Measurements from ENCODE around the gene TMC8. TPM values are rescaled to one million over a fixed set of nuclear protein-coding genes. Genes with fewer than 3 reads are reported as not detected.
"Not testable (repeated sequence)": the region's sequence is repeated elsewhere in the genome, so short reads cannot be mapped to it uniquely, and the experiment has no call there.

The TMC8 gene, protein sequence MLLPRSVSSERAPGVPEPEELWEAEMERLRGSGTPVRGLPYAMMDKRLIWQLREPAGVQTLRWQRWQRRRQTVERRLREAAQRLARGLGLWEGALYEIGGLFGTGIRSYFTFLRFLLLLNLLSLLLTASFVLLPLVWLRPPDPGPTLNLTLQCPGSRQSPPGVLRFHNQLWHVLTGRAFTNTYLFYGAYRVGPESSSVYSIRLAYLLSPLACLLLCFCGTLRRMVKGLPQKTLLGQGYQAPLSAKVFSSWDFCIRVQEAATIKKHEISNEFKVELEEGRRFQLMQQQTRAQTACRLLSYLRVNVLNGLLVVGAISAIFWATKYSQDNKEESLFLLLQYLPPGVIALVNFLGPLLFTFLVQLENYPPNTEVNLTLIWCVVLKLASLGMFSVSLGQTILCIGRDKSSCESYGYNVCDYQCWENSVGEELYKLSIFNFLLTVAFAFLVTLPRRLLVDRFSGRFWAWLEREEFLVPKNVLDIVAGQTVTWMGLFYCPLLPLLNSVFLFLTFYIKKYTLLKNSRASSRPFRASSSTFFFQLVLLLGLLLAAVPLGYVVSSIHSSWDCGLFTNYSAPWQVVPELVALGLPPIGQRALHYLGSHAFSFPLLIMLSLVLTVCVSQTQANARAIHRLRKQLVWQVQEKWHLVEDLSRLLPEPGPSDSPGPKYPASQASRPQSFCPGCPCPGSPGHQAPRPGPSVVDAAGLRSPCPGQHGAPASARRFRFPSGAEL
- 1 to 10 TPM; 1.0 to 2.6 TPM for total RNA-seq

DNA sequence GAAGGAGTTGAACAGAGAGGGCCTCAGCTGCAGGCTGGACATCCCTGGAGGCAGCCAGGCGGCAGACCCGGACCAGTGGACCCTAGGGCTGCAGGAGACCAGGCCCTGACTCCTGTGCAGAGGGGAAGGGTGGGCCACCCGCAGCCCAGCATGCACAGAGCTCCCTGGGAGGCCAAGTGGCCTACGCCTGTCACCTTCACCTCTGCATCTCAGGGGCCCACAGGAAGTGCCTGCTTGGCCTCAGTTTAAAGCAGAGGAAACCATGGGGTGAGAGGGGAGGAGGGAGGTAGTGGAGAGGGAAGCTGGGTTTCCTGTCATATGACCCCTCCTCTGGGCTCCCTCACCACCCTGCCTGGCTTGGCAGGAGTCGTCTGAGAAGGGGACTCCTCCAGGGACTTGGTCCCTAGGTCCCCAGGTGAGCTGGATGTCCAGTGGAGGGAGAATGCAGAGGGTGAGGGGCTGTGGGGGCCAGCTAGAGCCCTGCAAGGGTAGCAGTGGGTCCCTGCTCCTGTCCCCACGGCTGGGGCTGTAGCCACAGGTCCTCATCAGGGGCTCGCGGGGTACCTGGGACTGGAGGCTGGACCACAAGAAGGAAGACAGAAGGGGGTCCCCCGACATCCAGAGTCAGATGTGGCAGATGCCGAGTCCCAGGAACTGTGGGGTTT is at the start of gene TMC8:
TSS of gene TMC8 (plus strand) at position 335 of the 665 bp plus-strand sequence. CDS start 818 bp downstream, outside the sequence.
- peak within 1 kb of the TSS; percentile 14 to 35 for H3K4me3 ChIP-seq
- no peak within 1 kb of the TSS for H3K27ac ChIP-seq
- peaks cover 2 to 76% of the 10 kb centered on the region in 2 donors for H3K4me1 ChIP-seq
- no peaks in the 10 kb centered on the region for H3K9me3 ChIP-seq
- H3K36me3 ChIP-seq, result peaks cover 6% of the 10 kb centered on the region
- TF ChIP-seq, protein P1, sequence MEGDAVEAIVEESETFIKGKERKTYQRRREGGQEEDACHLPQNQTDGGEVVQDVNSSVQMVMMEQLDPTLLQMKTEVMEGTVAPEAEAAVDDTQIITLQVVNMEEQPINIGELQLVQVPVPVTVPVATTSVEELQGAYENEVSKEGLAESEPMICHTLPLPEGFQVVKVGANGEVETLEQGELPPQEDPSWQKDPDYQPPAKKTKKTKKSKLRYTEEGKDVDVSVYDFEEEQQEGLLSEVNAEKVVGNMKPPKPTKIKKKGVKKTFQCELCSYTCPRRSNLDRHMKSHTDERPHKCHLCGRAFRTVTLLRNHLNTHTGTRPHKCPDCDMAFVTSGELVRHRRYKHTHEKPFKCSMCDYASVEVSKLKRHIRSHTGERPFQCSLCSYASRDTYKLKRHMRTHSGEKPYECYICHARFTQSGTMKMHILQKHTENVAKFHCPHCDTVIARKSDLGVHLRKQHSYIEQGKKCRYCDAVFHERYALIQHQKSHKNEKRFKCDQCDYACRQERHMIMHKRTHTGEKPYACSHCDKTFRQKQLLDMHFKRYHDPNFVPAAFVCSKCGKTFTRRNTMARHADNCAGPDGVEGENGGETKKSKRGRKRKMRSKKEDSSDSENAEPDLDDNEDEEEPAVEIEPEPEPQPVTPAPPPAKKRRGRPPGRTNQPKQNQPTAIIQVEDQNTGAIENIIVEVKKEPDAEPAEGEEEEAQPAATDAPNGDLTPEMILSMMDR (IDR thresholded peaks at IDR 0.05), result no peak
- H3K27me3 ChIP-seq, result no peaks in the 10 kb centered on the region
- DNase-seq (ENCODE audit: low spot score), result no peak

DNA sequence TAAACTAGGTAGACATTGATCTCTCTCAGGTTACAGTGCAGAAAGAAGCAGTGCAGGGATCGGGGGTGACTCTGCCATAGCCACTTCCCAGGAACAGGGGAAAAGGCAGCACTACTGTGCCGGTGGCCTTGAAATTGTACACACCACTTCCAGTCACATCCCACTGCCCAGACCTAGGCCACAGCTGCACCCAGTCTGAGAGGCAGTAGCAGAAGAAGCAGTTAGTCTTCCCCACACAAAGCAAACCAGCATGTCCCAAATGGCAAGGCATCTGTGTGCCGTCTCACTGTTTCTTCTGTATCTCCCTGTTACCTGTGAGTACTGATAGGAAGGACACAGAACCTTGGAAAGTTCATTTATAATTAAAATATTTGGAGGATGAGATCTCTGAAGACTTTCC is 49.0 kb upstream of the TMC8 start:
- DNase-seq (ENCODE audit: low spot score), result no peak
- TF ChIP-seq, protein P1 (IDR thresholded peaks at IDR 0.05), result no peak
- peaks cover 48% of the 10 kb centered on the region for H3K36me3 ChIP-seq
- peak overlapping the region; percentile 57 to 60 for H3K27ac ChIP-seq
- no peaks in the 10 kb centered on the region for H3K9me3 ChIP-seq
- H3K4me3 ChIP-seq, result no peak overlapping the region
- peaks cover 0 to 19% of the 10 kb centered on the region in 2 donors for H3K4me1 ChIP-seq
- H3K27me3 ChIP-seq, result no peaks in the 10 kb centered on the region

DNA sequence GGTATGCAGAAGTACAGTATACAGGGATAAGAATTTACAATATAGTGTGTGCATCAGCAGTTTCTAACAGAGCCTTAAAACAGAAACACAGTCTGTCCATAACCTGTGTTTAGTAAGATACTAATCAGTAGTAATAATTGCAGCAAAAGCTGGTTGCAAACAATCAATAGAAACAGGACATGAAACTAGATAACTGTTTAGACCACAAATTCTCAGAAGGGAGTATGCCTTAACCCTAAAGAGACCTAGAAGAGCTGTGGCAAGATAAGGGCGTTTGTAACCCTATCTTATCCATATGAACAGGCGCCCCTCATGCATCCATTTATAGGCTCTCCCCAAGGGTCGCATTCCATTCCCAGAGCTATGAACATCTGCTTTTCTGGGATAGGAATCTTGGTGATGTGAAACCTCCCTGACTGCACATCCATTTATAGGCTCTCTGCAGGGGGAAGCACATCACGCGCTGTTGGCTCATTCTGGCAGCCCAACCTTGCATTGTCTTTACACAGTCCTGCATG is 48.2 kb upstream of the TMC8 start:
- not testable (repeated sequence) for H3K9me3 ChIP-seq; H3K4me3 ChIP-seq; DNase-seq (ENCODE audit: low spot score); H3K27me3 ChIP-seq
- H3K4me1 ChIP-seq, result peaks cover 0 to 19% of the 10 kb centered on the region in 2 donors
- H3K36me3 ChIP-seq, result peaks cover 48% of the 10 kb centered on the region
- peak overlapping the region; percentile 57 to 60 for H3K27ac ChIP-seq

DNA sequence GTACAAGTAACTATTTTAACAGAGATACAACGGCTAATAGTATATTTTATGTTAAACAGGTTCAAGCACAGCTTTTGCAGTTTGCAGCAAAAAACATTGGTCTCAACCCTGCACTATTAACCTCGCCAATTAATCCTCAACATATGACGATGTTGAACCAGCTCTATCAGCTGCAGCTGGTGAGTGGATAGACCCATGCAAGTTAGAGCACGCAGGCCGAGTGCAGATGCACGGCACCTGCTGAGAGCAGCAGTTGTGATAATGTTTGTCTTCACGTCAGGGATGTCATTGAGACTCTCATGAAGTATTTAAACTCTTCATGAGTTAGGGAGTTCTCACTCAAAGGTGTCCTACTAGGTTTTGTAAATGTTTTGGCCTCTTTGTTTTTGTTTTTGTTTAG is 47.6 kb upstream of the TMC8 start:
- TF ChIP-seq, protein P1 (IDR thresholded peaks at IDR 0.05), result no peak
- H3K27ac ChIP-seq, result peak overlapping the region; percentile 49 to 60
- H3K27me3 ChIP-seq, result no peaks in the 10 kb centered on the region
- peaks cover 48% of the 10 kb centered on the region for H3K36me3 ChIP-seq
- no peak overlapping the region for H3K4me3 ChIP-seq
- no peak for DNase-seq (ENCODE audit: low spot score)
- H3K4me1 ChIP-seq, result peaks cover 0 to 19% of the 10 kb centered on the region in 2 donors
- no peaks in the 10 kb centered on the region for H3K9me3 ChIP-seq

DNA sequence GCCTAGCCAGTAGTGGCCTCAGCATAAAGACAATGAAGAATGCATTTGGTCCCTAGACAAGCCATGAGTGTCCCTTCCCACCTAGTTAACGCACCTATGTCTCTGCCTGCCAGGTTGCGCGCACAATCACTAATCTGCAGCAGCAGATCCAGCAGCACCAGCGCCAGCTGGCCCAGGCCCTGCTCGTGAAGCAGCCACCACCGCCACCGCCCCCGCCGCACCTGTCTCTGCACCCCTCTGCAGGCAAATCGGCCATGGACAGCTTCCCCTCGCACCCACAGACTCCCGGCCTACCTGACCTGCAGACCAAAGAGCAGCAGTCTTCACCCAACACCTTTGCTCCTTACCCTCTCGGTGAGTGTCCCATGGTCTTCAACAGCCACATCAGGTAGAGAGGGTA is 43.8 kb upstream of the TMC8 start:
- peaks cover 0 to 19% of the 10 kb centered on the region in 2 donors for H3K4me1 ChIP-seq
- TF ChIP-seq, protein P1 (IDR thresholded peaks at IDR 0.05), result no peak
- H3K27ac ChIP-seq, result no peak overlapping the region
- H3K9me3 ChIP-seq, result no peaks in the 10 kb centered on the region
- H3K36me3 ChIP-seq, result peaks cover 49% of the 10 kb centered on the region
- H3K4me3 ChIP-seq, result no peak overlapping the region
- no peaks in the 10 kb centered on the region for H3K27me3 ChIP-seq
- no peak for DNase-seq (ENCODE audit: low spot score)
